ENCODE measurements around the gene KCTD20. TPM values are rescaled to one million over a fixed set of nuclear protein-coding genes. Genes with fewer than 3 reads are reported as not detected.

Gene KCTD20
- total RNA-seq, 1 donor from 2014 or later, result 29.1 TPM

DNA sequence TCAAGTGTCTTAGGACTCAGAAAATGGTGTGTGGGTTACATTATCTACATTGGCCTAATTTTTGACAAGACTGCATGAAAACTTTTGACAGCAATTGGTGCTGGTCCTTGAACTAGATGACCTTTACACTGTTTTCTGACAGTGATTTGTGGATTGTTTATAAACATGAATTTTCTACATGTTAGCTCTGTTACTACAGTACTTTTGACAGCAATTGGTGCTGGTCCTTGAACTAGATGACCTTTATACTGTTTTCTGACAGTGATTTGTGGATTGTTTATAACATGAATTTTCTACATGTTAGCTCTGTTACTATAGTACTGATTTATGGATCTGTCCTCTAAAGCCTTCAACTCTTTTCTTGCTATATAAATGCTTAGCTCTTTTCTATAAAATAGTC lies 16.7 kb downstream of the KCTD20 start:
- Mint-ChIP-seq H3K36me3 (ENCODE audit: unreplicated experiment) (no peaks in the 10 kb centered on the region), H3K27ac (ENCODE audit: unreplicated experiment) (no peak overlapping the region), H3K4me3 (ENCODE audit: unreplicated experiment) (no peak overlapping the region), H3K4me1 (ENCODE audit: low read depth, unreplicated experiment) (no peaks in the 10 kb centered on the region), H3K9me3 (ENCODE audit: unreplicated experiment) (no peaks in the 10 kb centered on the region), H3K27me3 (ENCODE audit: unreplicated experiment) (no peaks in the 10 kb centered on the region)
- DNase-seq, result no peak
- TF ChIP-seq, protein P1, sequence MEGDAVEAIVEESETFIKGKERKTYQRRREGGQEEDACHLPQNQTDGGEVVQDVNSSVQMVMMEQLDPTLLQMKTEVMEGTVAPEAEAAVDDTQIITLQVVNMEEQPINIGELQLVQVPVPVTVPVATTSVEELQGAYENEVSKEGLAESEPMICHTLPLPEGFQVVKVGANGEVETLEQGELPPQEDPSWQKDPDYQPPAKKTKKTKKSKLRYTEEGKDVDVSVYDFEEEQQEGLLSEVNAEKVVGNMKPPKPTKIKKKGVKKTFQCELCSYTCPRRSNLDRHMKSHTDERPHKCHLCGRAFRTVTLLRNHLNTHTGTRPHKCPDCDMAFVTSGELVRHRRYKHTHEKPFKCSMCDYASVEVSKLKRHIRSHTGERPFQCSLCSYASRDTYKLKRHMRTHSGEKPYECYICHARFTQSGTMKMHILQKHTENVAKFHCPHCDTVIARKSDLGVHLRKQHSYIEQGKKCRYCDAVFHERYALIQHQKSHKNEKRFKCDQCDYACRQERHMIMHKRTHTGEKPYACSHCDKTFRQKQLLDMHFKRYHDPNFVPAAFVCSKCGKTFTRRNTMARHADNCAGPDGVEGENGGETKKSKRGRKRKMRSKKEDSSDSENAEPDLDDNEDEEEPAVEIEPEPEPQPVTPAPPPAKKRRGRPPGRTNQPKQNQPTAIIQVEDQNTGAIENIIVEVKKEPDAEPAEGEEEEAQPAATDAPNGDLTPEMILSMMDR (IDR thresholded peaks at IDR 0.05; ENCODE audit: partially characterized antibody, unreplicated experiment), result no peak

DNA sequence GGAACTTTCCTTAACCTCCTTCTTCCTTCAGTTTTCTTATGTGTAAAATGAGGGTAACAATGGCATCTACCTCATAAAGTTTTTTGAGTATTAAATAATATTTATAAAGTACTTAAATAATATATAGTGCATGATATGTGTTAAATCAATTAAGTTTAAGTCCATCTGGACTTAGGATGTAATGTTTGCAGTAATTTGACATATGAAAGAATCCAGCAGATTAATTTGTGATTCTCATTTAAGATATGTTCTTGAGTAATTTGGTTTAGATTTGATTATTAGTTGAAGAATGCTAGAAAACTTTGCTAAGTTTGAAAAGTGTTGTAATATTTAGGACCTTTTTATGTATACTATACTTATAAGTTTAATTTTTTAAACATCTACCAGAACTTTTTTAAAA lies 18.1 kb downstream of the KCTD20 start:
- TF ChIP-seq, protein P1 (IDR thresholded peaks at IDR 0.05; ENCODE audit: partially characterized antibody, unreplicated experiment), result no peak
- H3K27me3 Mint-ChIP-seq (ENCODE audit: unreplicated experiment), result no peaks in the 10 kb centered on the region
- no peaks in the 10 kb centered on the region for H3K9me3 Mint-ChIP-seq (ENCODE audit: unreplicated experiment)
- H3K4me1 Mint-ChIP-seq (ENCODE audit: low read depth, unreplicated experiment), result no peaks in the 10 kb centered on the region
- no peak overlapping the region for H3K27ac Mint-ChIP-seq (ENCODE audit: unreplicated experiment)
- no peak overlapping the region for H3K4me3 Mint-ChIP-seq (ENCODE audit: unreplicated experiment)
- no peaks in the 10 kb centered on the region for H3K36me3 Mint-ChIP-seq (ENCODE audit: unreplicated experiment)
- no peak for DNase-seq

- Mint-ChIP-seq H3K4me1 (ENCODE audit: low read depth, unreplicated experiment) (no peaks in the 10 kb centered on the region), H3K27me3 (ENCODE audit: unreplicated experiment) (no peaks in the 10 kb centered on the region), H3K27ac (ENCODE audit: unreplicated experiment) (no peak overlapping the region), H3K9me3 (ENCODE audit: unreplicated experiment) (no peaks in the 10 kb centered on the region), H3K36me3 (ENCODE audit: unreplicated experiment) (no peaks in the 10 kb centered on the region), H3K4me3 (ENCODE audit: unreplicated experiment) (no peak overlapping the region)
- TF ChIP-seq, protein P1 (IDR thresholded peaks at IDR 0.05; ENCODE audit: partially characterized antibody, unreplicated experiment), result no peak
- DNase-seq, result no peak
Measured at GRCh38 chr6:36461646-36462045, 18.8 kb downstream of the KCTD20 start.

DNA sequence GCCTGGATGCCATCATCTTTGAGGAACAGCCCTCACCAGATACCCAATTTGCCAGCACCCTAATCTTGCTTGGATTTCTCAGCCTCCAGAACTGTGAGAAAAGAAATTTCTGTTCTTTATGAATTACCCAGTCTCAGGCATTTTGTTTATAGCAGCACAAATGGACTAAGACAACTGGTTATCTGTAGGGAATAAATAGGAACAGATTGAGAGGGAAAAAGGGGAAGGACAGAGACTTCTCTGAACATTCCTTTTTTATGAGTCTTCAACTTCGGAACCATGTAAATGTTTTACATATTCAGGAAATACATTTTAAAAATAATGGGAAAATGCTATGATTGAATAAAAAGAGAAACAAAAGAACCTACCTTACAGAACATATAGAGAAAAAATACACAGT lies 20.9 kb downstream of the KCTD20 start:
- H3K4me3 Mint-ChIP-seq (ENCODE audit: unreplicated experiment), result no peak overlapping the region
- no peak overlapping the region for H3K27ac Mint-ChIP-seq (ENCODE audit: unreplicated experiment)
- no peak for DNase-seq
- no peaks in the 10 kb centered on the region for H3K4me1 Mint-ChIP-seq (ENCODE audit: low read depth, unreplicated experiment)
- H3K27me3 Mint-ChIP-seq (ENCODE audit: unreplicated experiment), result peaks cover 2% of the 10 kb centered on the region
- H3K36me3 Mint-ChIP-seq (ENCODE audit: unreplicated experiment), result no peaks in the 10 kb centered on the region
- TF ChIP-seq, protein P1 (IDR thresholded peaks at IDR 0.05; ENCODE audit: partially characterized antibody, unreplicated experiment), result no peak
- H3K9me3 Mint-ChIP-seq (ENCODE audit: unreplicated experiment), result no peaks in the 10 kb centered on the region

DNA sequence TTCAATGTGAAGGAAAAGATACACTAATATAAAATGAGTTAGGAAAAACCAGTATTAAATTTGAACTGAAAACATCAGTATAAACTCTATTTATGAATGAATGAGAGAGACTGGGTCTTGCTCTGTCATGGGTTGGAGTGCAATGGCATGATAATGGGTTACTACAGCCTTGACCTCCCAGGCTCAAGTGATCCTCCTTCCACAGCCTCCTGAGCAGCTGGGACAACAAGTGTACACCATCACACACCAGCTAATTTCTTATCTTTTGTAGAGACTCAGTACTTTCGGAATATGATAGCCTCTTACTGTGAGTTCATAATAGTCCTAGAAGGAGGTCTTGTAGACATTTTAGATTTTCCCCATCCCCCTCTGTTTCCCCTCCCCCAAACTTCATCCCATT lies 21.4 kb downstream of the KCTD20 start:
- no peaks in the 10 kb centered on the region for H3K4me1 Mint-ChIP-seq (ENCODE audit: low read depth, unreplicated experiment)
- TF ChIP-seq, protein P1 (IDR thresholded peaks at IDR 0.05; ENCODE audit: partially characterized antibody, unreplicated experiment), result no peak
- no peaks in the 10 kb centered on the region for H3K9me3 Mint-ChIP-seq (ENCODE audit: unreplicated experiment)
- no peak overlapping the region for H3K4me3 Mint-ChIP-seq (ENCODE audit: unreplicated experiment)
- peaks cover 2% of the 10 kb centered on the region for H3K27me3 Mint-ChIP-seq (ENCODE audit: unreplicated experiment)
- no peak overlapping the region for H3K27ac Mint-ChIP-seq (ENCODE audit: unreplicated experiment)
- no peaks in the 10 kb centered on the region for H3K36me3 Mint-ChIP-seq (ENCODE audit: unreplicated experiment)
- no peak for DNase-seq
